Stimulated activated CD4-positive, alpha-beta T cell treated with anti-CD3 and anti-CD28 coated beads, TNF-alpha, amount 100 ng/mL, for 4 hours (primary cell): ENCODE data around the gene RNF123.
"Not testable (repeated sequence)": the region's sequence is repeated elsewhere in the genome, so short reads cannot be mapped to it uniquely, and the experiment has no call there.

Experiments used
- DNase-seq, 3 experiments: peaks; one replicate each; pipeline ENCODE4 v3.0.0-alpha.2; 2020; ENCODE audit warnings: low read depth in 3 of 3

The RNF123 gene

GRCh38 chr3:49681232-49681522, 8.2 kb upstream of the RNF123 start:
- DNase-seq: no peak

- DNase-seq: no peak
Observed at GRCh38 chr3:49681543-49681942, 7.8 kb upstream of the RNF123 start.

- DNase-seq: no peak
Observed at GRCh38 chr3:49683162-49683561, 6.2 kb upstream of the RNF123 start.

GRCh38 chr3:49684453-49684852, 4.9 kb upstream of the RNF123 start:
- not testable (repeated sequence) for DNase-seq

GRCh38 chr3:49685103-49685502, 4.3 kb upstream of the RNF123 start:
- DNase-seq: not testable (repeated sequence)

- DNase-seq: not testable (repeated sequence)
Observed at GRCh38 chr3:49685846-49686245, 3.5 kb upstream of the RNF123 start.

- DNase-seq: not testable (repeated sequence)
Observed at GRCh38 chr3:49686346-49686745, 3.0 kb upstream of the RNF123 start.

GRCh38 chr3:49686769-49687423, 2.5 kb upstream of the RNF123 start:
- DNase-seq: not testable (repeated sequence)

- not testable (repeated sequence) for DNase-seq
Observed at GRCh38 chr3:49687424-49687795, 1.9 kb upstream of the RNF123 start.

- DNase-seq: not testable (repeated sequence)
Observed at GRCh38 chr3:49688338-49689045, 865 bp upstream of the RNF123 start.

- DNase-seq: not testable (repeated sequence)
Observed at GRCh38 chr3:49689908-49690624, 709 bp downstream of the RNF123 start.

- not testable (repeated sequence) for DNase-seq
Observed at GRCh38 chr3:49690856-49691255, 1.5 kb downstream of the RNF123 start.

- DNase-seq: not testable (repeated sequence)
Observed at GRCh38 chr3:49691481-49691880, 2.1 kb downstream of the RNF123 start.

GRCh38 chr3:49694409-49695070, 5.2 kb downstream of the RNF123 start:
- DNase-seq: not testable (repeated sequence)

GRCh38 chr3:49695350-49696015, 6.1 kb downstream of the RNF123 start:
- DNase-seq: not testable (repeated sequence)

GRCh38 chr3:49699281-49699979, 10.1 kb downstream of the RNF123 start:
- DNase-seq: no peak

- no peak for DNase-seq
Observed at GRCh38 chr3:49700014-49700413, 10.7 kb downstream of the RNF123 start.

GRCh38 chr3:49700453-49701128, 11.2 kb downstream of the RNF123 start:
- DNase-seq: no peak

GRCh38 chr3:49701388-49702077, 12.2 kb downstream of the RNF123 start:
- DNase-seq: no peak

GRCh38 chr3:49702672-49703071, 13.3 kb downstream of the RNF123 start:
- DNase-seq: no peak
